BJ (cell line): ENCODE results near the gene LCN1. TPM values are rescaled to one million over a fixed set of nuclear protein-coding genes. Genes with fewer than 3 reads are reported as not detected.

Source experiments
- CTCF ChIA-PET: fragments of 350-600 bp; formaldehyde crosslinking; extraction: SDS; loops from one replicate; lab custom pipeline; 2021; ENCODE audit warnings: antibody characterized with exemption, inconsistent platforms; lab: Yijun Ruan, JAX
- POLR2A ChIA-PET: fragments of 300-600 bp; sonication (Branson Sonifier 250); formaldehyde crosslinking; extraction: SDS; loops from one replicate; lab custom pipeline; 2021; ENCODE audit warnings: antibody characterized with exemption; lab: Charles Lee
- DNase-seq: peaks from one replicate; pipeline ENCODE4 v3.0.0-alpha.2; 2011; ENCODE audit warnings: low read depth
- H3K27me3 ChIP-seq: 2 replicates; pipeline ENCODE4 v1.6.0; 2011; ENCODE audit warnings: low read length; ENCODE audit not compliant: control insufficient read depth, insufficient read depth
- H3K36me3 ChIP-seq: 2 replicates; pipeline ENCODE4 v1.5.1; 2011; ENCODE audit warnings: low read length; ENCODE audit not compliant: control insufficient read depth, insufficient read depth
- H3K4me3 ChIP-seq: 2 replicates; pipeline ENCODE4 v1.5.1; 2011; ENCODE audit warnings: low read depth, mild to moderate bottlenecking, control low read depth, low read length
- polyA plus RNA-seq: library from polyadenylated mRNA; depleted of rRNA; stranded (reverse); fragments of >200 nt; gene quantifications from 2 replicates; pipeline ENCODE4 v1.2.3, GENCODE V29; 2011; rRNA removed
- TF ChIP-seq, protein P1 (sequence below): IDR thresholded peaks from 2 replicates; pipeline ENCODE4 v1.5.1; 2011; ENCODE audit warnings: low read depth, mild to moderate bottlenecking, control low read depth, inconsistent platforms, low read length, moderate library complexity; ENCODE audit not compliant: insufficient read depth

Gene LCN1
- polyA plus RNA-seq, 1 experiment: not detected

DNA sequence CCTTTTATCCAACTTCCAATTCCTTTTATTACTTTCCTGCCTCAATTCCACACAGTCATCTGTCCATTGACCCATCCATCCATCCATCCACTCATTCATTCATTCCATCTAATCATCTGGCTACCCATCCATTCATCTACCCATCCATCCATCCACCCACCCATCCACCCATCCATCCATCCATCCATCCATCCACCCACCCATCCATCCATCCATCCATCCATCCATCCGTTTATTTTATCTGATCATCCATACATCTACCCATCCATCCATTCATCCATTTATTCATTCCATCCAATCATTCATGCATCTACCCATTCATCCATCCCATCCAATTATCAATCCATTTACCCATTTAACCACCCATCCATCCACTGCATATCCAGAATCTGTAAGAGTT is 51.9 kb downstream of the LCN1 start:
- CTCF ChIA-PET: no interaction called here
- H3K36me3 ChIP-seq: no peaks in the 10 kb centered on the region

DNA sequence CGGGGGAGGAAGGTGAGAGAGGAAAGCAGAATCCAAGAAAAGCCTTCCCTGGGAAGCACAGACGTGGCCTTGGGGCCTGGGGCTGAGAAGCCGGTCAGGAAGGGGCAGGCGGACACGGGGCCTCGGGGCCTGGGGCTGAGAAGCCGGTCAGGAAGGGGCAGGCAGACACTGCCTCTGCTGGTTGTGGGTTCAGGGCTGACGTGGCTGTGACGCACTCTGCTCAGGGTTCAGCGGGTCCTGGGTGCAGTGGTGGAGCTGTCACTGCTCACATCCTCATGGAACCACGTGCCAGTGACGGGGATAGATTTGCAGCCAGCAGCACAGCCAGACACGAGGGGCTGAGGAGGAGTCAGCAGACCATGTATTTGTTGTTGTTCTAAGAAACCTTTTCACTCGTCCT is 53.1 kb downstream of the LCN1 start:
- no peaks in the 10 kb centered on the region for H3K36me3 ChIP-seq
- DNase-seq: no peak
- no peaks in the 10 kb centered on the region for H3K27me3 ChIP-seq
- POLR2A ChIA-PET: no interaction called here
- CTCF ChIA-PET: interaction anchor here (1.2 kb wide), 1 partner anchor 28 kb away, joined by 3 read pairs; no protein-coding TSS in a partner anchor
- H3K4me3 ChIP-seq: no peak overlapping the region
- TF ChIP-seq, protein P1, sequence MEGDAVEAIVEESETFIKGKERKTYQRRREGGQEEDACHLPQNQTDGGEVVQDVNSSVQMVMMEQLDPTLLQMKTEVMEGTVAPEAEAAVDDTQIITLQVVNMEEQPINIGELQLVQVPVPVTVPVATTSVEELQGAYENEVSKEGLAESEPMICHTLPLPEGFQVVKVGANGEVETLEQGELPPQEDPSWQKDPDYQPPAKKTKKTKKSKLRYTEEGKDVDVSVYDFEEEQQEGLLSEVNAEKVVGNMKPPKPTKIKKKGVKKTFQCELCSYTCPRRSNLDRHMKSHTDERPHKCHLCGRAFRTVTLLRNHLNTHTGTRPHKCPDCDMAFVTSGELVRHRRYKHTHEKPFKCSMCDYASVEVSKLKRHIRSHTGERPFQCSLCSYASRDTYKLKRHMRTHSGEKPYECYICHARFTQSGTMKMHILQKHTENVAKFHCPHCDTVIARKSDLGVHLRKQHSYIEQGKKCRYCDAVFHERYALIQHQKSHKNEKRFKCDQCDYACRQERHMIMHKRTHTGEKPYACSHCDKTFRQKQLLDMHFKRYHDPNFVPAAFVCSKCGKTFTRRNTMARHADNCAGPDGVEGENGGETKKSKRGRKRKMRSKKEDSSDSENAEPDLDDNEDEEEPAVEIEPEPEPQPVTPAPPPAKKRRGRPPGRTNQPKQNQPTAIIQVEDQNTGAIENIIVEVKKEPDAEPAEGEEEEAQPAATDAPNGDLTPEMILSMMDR: no peak

More for the DNA sequence above, 51.9 kb downstream of the LCN1 start:
- no peaks in the 10 kb centered on the region for H3K27me3 ChIP-seq
- DNase-seq: no peak
- TF ChIP-seq, protein P1: no peak
- H3K4me3 ChIP-seq: no peak overlapping the region
- POLR2A ChIA-PET: no interaction called here

DNA sequence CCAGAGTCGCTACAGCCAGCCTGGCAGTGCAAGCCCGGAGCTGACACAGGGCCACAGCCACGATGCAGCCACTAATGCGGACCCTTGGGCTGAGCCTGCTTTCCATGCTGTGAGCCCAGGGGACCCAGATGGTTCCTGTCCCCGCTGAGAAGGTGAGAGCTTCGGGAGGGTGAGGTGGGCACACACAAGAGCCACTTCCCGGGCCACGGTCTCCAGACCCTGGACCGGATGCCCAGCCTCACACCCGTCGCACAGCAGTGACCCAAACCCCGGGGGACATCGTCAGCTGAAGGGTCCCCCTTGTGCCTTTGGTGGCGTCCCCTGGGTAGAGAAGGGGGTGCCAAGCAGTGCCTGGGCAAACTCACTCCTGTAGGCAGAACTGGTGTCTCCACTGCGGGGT is 53.7 kb downstream of the LCN1 start:
- DNase-seq: no peak
- CTCF ChIA-PET: interaction anchor here (1.2 kb wide), 1 partner anchor 27 kb away, joined by 3 read pairs; no protein-coding TSS in a partner anchor

More for the DNA sequence above, 53.7 kb downstream of the LCN1 start:
- H3K4me3 ChIP-seq: no peak overlapping the region
- TF ChIP-seq, protein P1: no peak
- no peaks in the 10 kb centered on the region for H3K36me3 ChIP-seq
- no peaks in the 10 kb centered on the region for H3K27me3 ChIP-seq
- POLR2A ChIA-PET: no interaction called here

Other genes with a start within 250 kb of the LCN1 start
- gene PPP1R26, start 41.7 kb upstream of the LCN1 start, polyA plus RNA-seq: 4.4 and 6.0 TPM in 2 replicates
- 54.6 and 102 TPM in 2 replicates for gene MRPS2, start 20.8 kb upstream of the LCN1 start, polyA plus RNA-seq
- gene OBP2A, start 24.7 kb downstream of the LCN1 start, polyA plus RNA-seq: not detected in 2 replicates
- gene PAEP, start 40.3 kb downstream of the LCN1 start, polyA plus RNA-seq: not detected in 2 replicates
- not detected in 2 replicates for gene GLT6D1, start 118.1 kb downstream of the LCN1 start, polyA plus RNA-seq
- not detected in 2 replicates for gene LCN9, start 141.9 kb downstream of the LCN1 start, polyA plus RNA-seq
- not detected in 2 replicates for gene SOHLH1, start 178.0 kb downstream of the LCN1 start, polyA plus RNA-seq
- gene KCNT1, start 180.7 kb downstream of the LCN1 start, polyA plus RNA-seq: not detected in 2 replicates